H1 (cell line): ENCODE results near the gene TNXB. TPM values are rescaled to one million over a fixed set of nuclear protein-coding genes. Genes with fewer than 3 reads are reported as not detected.

Experiments
- CTCF ChIA-PET: fragments of 300-600 bp; sonication (Branson Sonifier 250); formaldehyde crosslinking; loops from one replicate; lab custom pipeline; 2021; ENCODE audit not compliant: partially characterized antibody; lab: Charles Lee
- POLR2A ChIA-PET: fragments of 300-600 bp; sonication (Branson Sonifier 250); formaldehyde crosslinking; loops from one replicate; lab custom pipeline; 2021; ENCODE audit warnings: inconsistent platforms; ENCODE audit not compliant: partially characterized antibody; lab: Charles Lee
- DNase-seq, 2 experiments: peaks; one replicate each; pipeline versions ENCODE4 v3.0.0 to v3.0.0-alpha.2; 2010 to 2022; ENCODE audit warnings: low spot score in 2 of 2, low read depth in 1 of 2, mixed read lengths in 1 of 2
- FAIRE-seq: peaks from 2 replicates; lab custom pipeline; 2011; peaks lifted over from hg19 to GRCh38; lab: Jason Lieb, UNC
- H2AFZ ChIP-seq: 2 replicates; pipeline ENCODE4 v1.8.1; 2012; ENCODE audit warnings: low read length, inconsistent platforms
- H2AK5ac ChIP-seq: 2 replicates; pipeline ENCODE4 v1.6.1; 2013; ENCODE audit warnings: low read depth, low read length
- H2BK120ac ChIP-seq: replicated peaks from 2 replicates; pipeline ENCODE3; 2013; ENCODE audit warnings: low read depth, low read length, inconsistent platforms
- H2BK12ac ChIP-seq: 2 replicates; pipeline ENCODE4 v1.6.1; 2013; ENCODE audit warnings: low read depth, low read length
- H2BK15ac ChIP-seq: 2 replicates; pipeline ENCODE4 v1.6.1; 2013; ENCODE audit warnings: low read length
- H2BK20ac ChIP-seq: 2 replicates; pipeline ENCODE4 v1.6.1; 2013; ENCODE audit warnings: low read length
- H2BK5ac ChIP-seq: 2 replicates; pipeline ENCODE4 v1.6.1; 2013; ENCODE audit warnings: low read depth, low read length
- H3K14ac ChIP-seq: 2 replicates; pipeline ENCODE4 v1.6.1; 2013; ENCODE audit warnings: inconsistent platforms; ENCODE audit not compliant: insufficient read length
- H3K18ac ChIP-seq: 2 replicates; pipeline ENCODE4 v1.6.1; 2013; ENCODE audit warnings: low read length; ENCODE audit errors: extremely low read depth
- H3K23ac ChIP-seq: 2 replicates; pipeline ENCODE4 v1.6.1; 2013; ENCODE audit warnings: inconsistent platforms; ENCODE audit not compliant: insufficient read length
- H3K23me2 ChIP-seq: 2 replicates; pipeline ENCODE4 v1.6.1; 2013; ENCODE audit warnings: low read depth, low read length
- H3K27ac ChIP-seq: 2 replicates; pipeline ENCODE4 v1.6.1; 2011; ENCODE audit warnings: low read depth, low read length, inconsistent platforms
- H3K27me3 ChIP-seq, 4 experiments: replicated peaks in 1 of 4; 1 replicate in 1 of 4; 2 replicates in 3 of 4; pipeline versions ENCODE4 v1.6.1 to v1.8.1; 2011 to 2013; ENCODE audit warnings: low read length in 3 of 4, mild to moderate bottlenecking in 3 of 4, inconsistent platforms in 2 of 4, mixed read lengths in 2 of 4, moderate library complexity in 1 of 4; ENCODE audit not compliant: control insufficient read depth in 3 of 4, insufficient read depth in 3 of 4; ENCODE audit errors: extremely low read depth in 1 of 4
- H3K36me3 ChIP-seq, 4 experiments: 2 replicates each; pipeline versions ENCODE4 v1.6.1 to v1.8.1; 2011 to 2013; ENCODE audit warnings: mild to moderate bottlenecking in 4 of 4, low read length in 3 of 4, moderate library complexity in 2 of 4, control low read depth in 1 of 4, inconsistent platforms in 1 of 4; ENCODE audit not compliant: insufficient read depth in 4 of 4, control insufficient read depth in 2 of 4
- H3K4ac ChIP-seq: replicated peaks from 2 replicates; pipeline ENCODE3; 2013; ENCODE audit warnings: low read length, low read depth, mixed read lengths, inconsistent platforms; ENCODE audit not compliant: insufficient read length
- H3K4me1 ChIP-seq, 4 experiments: replicated peaks in 1 of 4; 1 replicate in 1 of 4; 2 replicates in 3 of 4; pipeline versions ENCODE4 v1.6.1 to v1.8.1; 2011 to 2013; ENCODE audit warnings: low read length in 3 of 4, inconsistent platforms in 2 of 4, mixed read lengths in 1 of 4; ENCODE audit not compliant: insufficient read depth in 4 of 4, control insufficient read depth in 3 of 4
- H3K4me2 ChIP-seq, 2 experiments: 2 replicates each; pipeline versions ENCODE4 v1.6.1 to v1.8.1; 2011 to 2013; ENCODE audit warnings: low read depth in 2 of 2, low read length in 2 of 2, control low read depth in 1 of 2, inconsistent platforms in 1 of 2, mild to moderate bottlenecking in 1 of 2; ENCODE audit not compliant: insufficient read depth in 1 of 2
- H3K4me3 ChIP-seq, 4 experiments: fragments of 200-600, 300-600 bp in 1 of 4; sonication (generic), shearing (Covaris generic), sonication (Bioruptor Twin) in 1 of 4; 2 replicates each; pipeline versions ENCODE4 v1.5.1 to v1.8.1; 2011 to 2016; ENCODE audit warnings: low read length in 4 of 4, low read depth in 3 of 4, control low read depth in 2 of 4, inconsistent platforms in 2 of 4, mild to moderate bottlenecking in 2 of 4, mixed read lengths in 1 of 4, moderate library complexity in 1 of 4; ENCODE audit not compliant: insufficient read depth in 2 of 4; ENCODE audit errors: extremely low read depth in 1 of 4
- H3K56ac ChIP-seq: replicated peaks from 2 replicates; pipeline ENCODE3; 2013; ENCODE audit warnings: low read depth, mild to moderate bottlenecking, mixed read lengths, low read length, inconsistent platforms; ENCODE audit not compliant: insufficient read length
- H3K79me1 ChIP-seq: 2 replicates; pipeline ENCODE4 v1.6.1; 2013; ENCODE audit warnings: low read depth, low read length, control low read depth
- H3K79me2 ChIP-seq, 2 experiments: 2 replicates each; pipeline versions ENCODE4 v1.6.1 to v1.8.1; 2012 to 2013; ENCODE audit warnings: low read length in 2 of 2, mild to moderate bottlenecking in 2 of 2, inconsistent platforms in 1 of 2; ENCODE audit not compliant: insufficient read depth in 2 of 2, control insufficient read depth in 1 of 2
- H3K9ac ChIP-seq, 4 experiments: replicated peaks in 1 of 4; 1 replicate in 1 of 4; 2 replicates in 3 of 4; pipeline versions ENCODE4 v1.6.1 to v1.8.1; 2011 to 2013; ENCODE audit warnings: low read depth in 3 of 4, low read length in 3 of 4, control low read depth in 2 of 4, mild to moderate bottlenecking in 2 of 4, moderate library complexity in 2 of 4, inconsistent platforms in 1 of 4; ENCODE audit errors: extremely low read depth in 1 of 4
- H3K9me3 ChIP-seq, 2 experiments: 2 replicates each; pipeline versions ENCODE4 v1.6.1 to v1.8.1; 2012 to 2013; ENCODE audit warnings: mild to moderate bottlenecking in 2 of 2, moderate library complexity in 2 of 2, control low read depth in 1 of 2, inconsistent platforms in 1 of 2, low read depth in 1 of 2, low read length in 1 of 2, mixed read lengths in 1 of 2; ENCODE audit not compliant: insufficient read depth in 2 of 2
- H4K20me1 ChIP-seq, 2 experiments: replicated peaks in 1 of 2; 2 replicates each; pipeline versions ENCODE3 to v1.8.1; 2011 to 2013; ENCODE audit warnings: inconsistent platforms in 2 of 2, low read length in 2 of 2, mild to moderate bottlenecking in 1 of 2; ENCODE audit not compliant: insufficient read depth in 2 of 2, control insufficient read depth in 1 of 2
- H4K5ac ChIP-seq: 2 replicates; pipeline ENCODE4 v1.6.1; 2013; ENCODE audit warnings: low read length, low read depth, mixed read lengths, inconsistent platforms; ENCODE audit not compliant: insufficient read length
- H4K8ac ChIP-seq: 2 replicates; pipeline ENCODE4 v1.8.0; 2013; ENCODE audit warnings: mild to moderate bottlenecking, moderate library complexity, low read length, inconsistent platforms; ENCODE audit not compliant: insufficient read depth; ENCODE audit errors: extremely low read depth
- H4K91ac ChIP-seq: replicated peaks from 2 replicates; pipeline ENCODE3; 2013; ENCODE audit warnings: low read length, mixed read lengths, inconsistent platforms; ENCODE audit not compliant: insufficient read length
- CHD1 ChIP-seq: IDR thresholded peaks from 2 replicates; pipeline ENCODE4 v1.6.1; 2012; ENCODE audit warnings: low read depth, low read length, improper control_type of control experiment
- CREB1 ChIP-seq: IDR thresholded peaks from 2 replicates; pipeline ENCODE4 v1.6.1; 2012; ENCODE audit warnings: inconsistent platforms
- HDAC6 ChIP-seq: IDR thresholded peaks from one replicate; pipeline ENCODE4 v1.7.1; 2012; ENCODE audit warnings: low read depth, mild to moderate bottlenecking, inconsistent platforms, low read length, moderate library complexity
- JUN ChIP-seq: IDR thresholded peaks from 2 replicates; pipeline ENCODE4 v1.6.1; 2011; ENCODE audit warnings: low read depth, mild to moderate bottlenecking, improper control_type of control experiment, low read length
- KDM1A ChIP-seq: fragments of 200-600, 300-600 bp; sonication (generic); IDR thresholded peaks from 2 replicates; pipeline ENCODE4 v1.7.1; 2016; ENCODE audit warnings: mild to moderate bottlenecking, low read length, borderline replicate concordance
- KDM4A ChIP-seq: IDR thresholded peaks from one replicate; pipeline ENCODE4 v1.7.1; 2012; ENCODE audit warnings: low read depth, mild to moderate bottlenecking, moderate library complexity, low read length, inconsistent platforms; ENCODE audit not compliant: severe bottlenecking
- MAFK ChIP-seq: IDR thresholded peaks from 2 replicates; pipeline ENCODE4 v1.6.1; 2012; ENCODE audit warnings: low read depth, mild to moderate bottlenecking, improper control_type of control experiment, low read length
- NANOG ChIP-seq: IDR thresholded peaks from 2 replicates; pipeline ENCODE4 v1.6.1; 2011; ENCODE audit warnings: low read length, low read depth, mild to moderate bottlenecking, inconsistent platforms; ENCODE audit not compliant: insufficient read depth, poor library complexity, severe bottlenecking
- RFX5 ChIP-seq: IDR thresholded peaks from 2 replicates; pipeline ENCODE4 v1.6.1; 2011; ENCODE audit warnings: low read depth, low read length, improper control_type of control experiment, borderline replicate concordance
- SIN3A ChIP-seq, 2 experiments: IDR thresholded peaks in 1 of 2; conservative IDR thresholded peaks in 1 of 2; 2 replicates each; pipeline ENCODE4 v1.6.1; 2011 to 2012; ENCODE audit warnings: low read length in 2 of 2, improper control_type of control experiment in 1 of 2, low read depth in 1 of 2, mild to moderate bottlenecking in 1 of 2
- TAF1 ChIP-seq: IDR thresholded peaks from 2 replicates; pipeline ENCODE4 v1.6.1; 2011; ENCODE audit warnings: mild to moderate bottlenecking, low read depth, low read length
- WGBS, 2 experiments: shearing (Covaris generic) in 1 of 2; methylation state at CpG; one replicate each; pipeline versions ENCODE4 v1.1.6 to v1.1.7; 2013 to 2015; ENCODE audit warnings: low lambda C conversion rate in 2 of 2, mixed read lengths in 2 of 2, inconsistent platforms in 1 of 2, low coverage in 1 of 2, missing lambda C conversion rate in 1 of 2; ENCODE audit not compliant: insufficient replicate concordance in 2 of 2, insufficient coverage in 1 of 2, insufficient read length in 1 of 2; ENCODE audit errors: extremely low coverage in 1 of 2, missing lambda C conversion rate in 1 of 2; 5-methylcytosine and 5-hydroxymethylcytosine counted together
- polyA plus RNA-seq, 7 experiments: library from polyadenylated mRNA; depleted of rRNA in 3 of 7; stranded (reverse) in 5 of 7; unstranded in 2 of 7; fragments of >200 nt in 5 of 7; fragments of 200-250 nt in 2 of 7; gene quantifications; 1 replicate in 5 of 7; 2 replicates in 1 of 7; 4 replicates in 1 of 7; pipeline versions ENCODE4 v1.2.1 to v1.2.3, GENCODE V29; 2011 to 2013; ENCODE audit warnings: missing spikeins in 2 of 7, mixed read lengths in 2 of 7
- total RNA-seq: library from RNA; stranded (reverse); fragmentation: NEBNext Ultra II Directional; extraction: Animal tissue kit (Norgen Biotek cat#: 25700); gene quantifications from 2 replicates; pipeline ENCODE4 v1.2.1, GENCODE V29; 2021
- TF ChIP-seq, protein P1 (sequence below): IDR thresholded peaks from 2 replicates; pipeline ENCODE4 v1.6.1; 2012; ENCODE audit warnings: inconsistent platforms
- TF ChIP-seq, protein P2 (sequence below): IDR thresholded peaks from 2 replicates; pipeline ENCODE4 v1.6.1; 2011; ENCODE audit warnings: low read length, improper control_type of control experiment

The TNXB gene
- total and polyA plus RNA-seq, 2 of the 8 experiments (the other 6 are each of a cell fraction or from before 2014, with no cell fraction given): 3.1 to 4.8 TPM

DNA sequence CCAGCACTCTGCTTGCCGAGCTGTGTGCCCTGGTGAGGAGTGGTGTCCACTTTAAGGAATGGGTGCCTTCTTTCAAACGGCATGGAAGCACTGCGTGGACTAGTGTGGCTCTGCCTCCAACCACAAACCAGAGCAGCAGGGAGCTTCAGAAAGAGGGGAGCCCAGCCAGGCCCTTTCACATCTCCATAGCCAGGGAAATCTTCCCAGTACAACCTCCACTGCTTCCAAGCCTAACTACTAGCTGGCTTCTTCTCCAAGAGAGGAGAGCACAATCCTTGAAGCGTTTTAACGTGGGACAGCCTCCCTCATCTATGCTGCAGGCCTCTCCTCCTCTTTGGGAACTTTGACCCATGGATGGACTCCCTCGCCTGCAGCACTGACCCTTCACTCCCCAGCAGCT, 26.7 kb downstream of the TNXB start:
- Histone ChIP-seq H4K20me1 (no peaks in the 10 kb centered on the region), H3K27me3 (peaks cover 0 to 13% (median 11%) of the 10 kb centered on the region in 4 experiments; a peak in 5 of 7 replicates), H2BK5ac (no peak overlapping the region; the same call in 1 of the 2 replicates), H4K5ac (no peak overlapping the region), H2BK120ac (no peak overlapping the region), H3K4me3 (no peak overlapping the region), H3K23me2 (no peaks in the 10 kb centered on the region; the same call in 1 of the 2 replicates), H3K4me1 (peaks cover 0 to 10% (median 2%) of the 10 kb centered on the region in 4 experiments; a peak in 4 of 7 replicates), H3K23ac (no peak overlapping the region), H2BK12ac (no peak overlapping the region), H3K36me3 (no peaks in the 10 kb centered on the region), H3K4ac (no peak overlapping the region), H2AFZ (no peak overlapping the region), H4K8ac (no peak overlapping the region), H3K14ac (no peak overlapping the region), H3K79me2 (no peaks in the 10 kb centered on the region), H3K56ac (no peak overlapping the region), H3K79me1 (no peaks in the 10 kb centered on the region; the same call in 1 of the 2 replicates), H2BK15ac (no peak overlapping the region), H3K27ac (no peak overlapping the region), H3K9me3 (no peaks in the 10 kb centered on the region), H2BK20ac (no peak overlapping the region), H2AK5ac (no peak overlapping the region), H3K4me2 (no peak overlapping the region), H3K9ac (no peak overlapping the region; a peak in 1 of 7 replicates), H4K91ac (no peak overlapping the region), H3K18ac (no peak overlapping the region)
- WGBS, 2 experiments: 76% methylated on average over 6 of the region's 6 CpGs; no CpG with 5 or more reads in 1 of the 2 experiments
- CTCF ChIA-PET: interaction anchor here (0.8 to 4.8 kb wide), 3 partner anchors 12 to 35 kb away, joined by 3 to 30 read pairs (median 28); no protein-coding TSS in a partner anchor
- FAIRE-seq (no peak), DNase-seq (no peak)
- POLR2A ChIA-PET: interaction anchor here (1.0 kb wide), 2 partner anchors 35 to 46 kb away, joined by 3 read pairs; partner anchors contain the start of gene ATF6B
- TF ChIP-seq, protein P1, sequence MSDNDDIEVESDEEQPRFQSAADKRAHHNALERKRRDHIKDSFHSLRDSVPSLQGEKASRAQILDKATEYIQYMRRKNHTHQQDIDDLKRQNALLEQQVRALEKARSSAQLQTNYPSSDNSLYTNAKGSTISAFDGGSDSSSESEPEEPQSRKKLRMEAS: no peak
- TF ChIP-seq NANOG (no peak), TAF1 (no peak), KDM4A (no peak), JUN (no peak), CHD1 (no peak), HDAC6 (no peak), CREB1 (no peak), SIN3A (conservative IDR thresholded peaks at IDR 0.05 in 1 of 2, IDR thresholded peaks at IDR 0.05 in 1 of 2; ENCODE audit: low read depth in 1 of 2, low read length in 2 of 2) (no peak), RFX5 (no peak), KDM1A (no peak), MAFK (no peak)
- TF ChIP-seq, protein P2, sequence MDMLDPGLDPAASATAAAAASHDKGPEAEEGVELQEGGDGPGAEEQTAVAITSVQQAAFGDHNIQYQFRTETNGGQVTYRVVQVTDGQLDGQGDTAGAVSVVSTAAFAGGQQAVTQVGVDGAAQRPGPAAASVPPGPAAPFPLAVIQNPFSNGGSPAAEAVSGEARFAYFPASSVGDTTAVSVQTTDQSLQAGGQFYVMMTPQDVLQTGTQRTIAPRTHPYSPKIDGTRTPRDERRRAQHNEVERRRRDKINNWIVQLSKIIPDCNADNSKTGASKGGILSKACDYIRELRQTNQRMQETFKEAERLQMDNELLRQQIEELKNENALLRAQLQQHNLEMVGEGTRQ: no peak
